A549 (cell line): ENCODE results near the gene CEP128. TPM values are rescaled to one million over a fixed set of nuclear protein-coding genes. Genes with fewer than 3 reads are reported as not detected.
A peak's percentile ranks its signal among the peaks of the same experiment; 100 is the strongest.

Experiments
- ATAC-seq, 2 experiments: fragments of 200-7000 bp in 1 of 2; fragments of >200 bp in 1 of 2; cut with Nextera tagmentation in 1 of 2; cut with Tn5 transposase in 1 of 2; 3 replicates each; pipeline versions ENCODE4 v1.8.0 to v1.9.1; 2018 to 2020; ENCODE audit warnings: mild to moderate bottlenecking in 1 of 2, moderate library complexity in 1 of 2
- CTCF ChIA-PET: fragments of 300-600 bp; sonication (Branson Sonifier 250); formaldehyde crosslinking; extraction: SDS; loops from one replicate; lab custom pipeline; 2021; ENCODE audit warnings: antibody characterized with exemption, inconsistent platforms; lab: Yijun Ruan, JAX
- POLR2A ChIA-PET: fragments of 350-600 bp; formaldehyde crosslinking; extraction: SDS; loops from one replicate; lab custom pipeline; 2021; ENCODE audit warnings: antibody characterized with exemption, inconsistent platforms; lab: Yijun Ruan, JAX
- DNase-seq, 2 experiments: peaks; one replicate each; pipeline versions ENCODE4 v3.0.0 to v3.0.0-alpha.2; 2011 to 2016; ENCODE audit warnings: low read depth in 1 of 2, low spot score in 1 of 2
- FAIRE-seq: peaks from 2 replicates; lab custom pipeline; 2011; peaks lifted over from hg19 to GRCh38; lab: Jason Lieb, UNC
- H3K27ac ChIP-seq, 2 experiments: fragments of >200 bp; sonication (Bioruptor Twin); formaldehyde crosslinking; 3 replicates each; pipeline ENCODE4 v1.5.1; 2016 to 2017
- H3K4me1 ChIP-seq: fragments of >200 bp; sonication (Bioruptor Twin); formaldehyde crosslinking; 3 replicates; pipeline ENCODE4 v1.6.1; 2016
- H3K4me2 ChIP-seq: fragments of >200 bp; sonication (Bioruptor Twin); formaldehyde crosslinking; 3 replicates; pipeline ENCODE4 v1.6.1; 2016
- H3K4me3 ChIP-seq: fragments of >200 bp; sonication (Bioruptor Twin); formaldehyde crosslinking; 3 replicates; pipeline ENCODE4 v1.5.1; 2016
- H3K9me3 ChIP-seq: fragments of >200 bp; sonication (Bioruptor Twin); formaldehyde crosslinking; 3 replicates; pipeline ENCODE4 v1.6.1; 2016
- CEBPB ChIP-seq, 2 experiments: fragments of >200 bp in 1 of 2; sonication (Bioruptor Twin) in 1 of 2; formaldehyde crosslinking in 1 of 2; IDR thresholded peaks; 2 replicates each; pipeline ENCODE4 v1.6.1; 2012 to 2016
- ELK1 ChIP-seq: fragments of 150-350 bp; IDR thresholded peaks from 2 replicates; pipeline ENCODE4 v1.6.1; 2014; ENCODE audit warnings: low read depth, mild to moderate bottlenecking, low read length
- FOSB ChIP-seq: fragments of 250-450 bp; sonication (Bioruptor Pico); IDR thresholded peaks from 2 replicates; pipeline ENCODE4 v1.5.0; 2020; ENCODE audit warnings: mild to moderate bottlenecking, moderate library complexity
- FOXS1 ChIP-seq: fragments of 250-450 bp; sonication (Bioruptor Pico); IDR thresholded peaks from 2 replicates; pipeline ENCODE4 v1.5.0; 2020; ENCODE audit warnings: mild to moderate bottlenecking, moderate library complexity
- GATA3 ChIP-seq: IDR thresholded peaks from 2 replicates; pipeline ENCODE4 v1.6.1; 2012; ENCODE audit warnings: borderline replicate concordance
- HMGXB4 ChIP-seq: fragments of 250-450 bp; sonication (Bioruptor Pico); IDR thresholded peaks from 2 replicates; pipeline ENCODE4 v1.5.0; 2021; ENCODE audit warnings: mild to moderate bottlenecking, moderate library complexity, borderline replicate concordance
- HOXB13 ChIP-seq: fragments of 250-450 bp; sonication (Bioruptor Pico); IDR thresholded peaks from 2 replicates; pipeline ENCODE4 v1.5.0; 2020; ENCODE audit warnings: low read depth, mild to moderate bottlenecking, moderate library complexity
- JUN ChIP-seq, 2 experiments: fragments of >200 bp; sonication (Bioruptor Twin); formaldehyde crosslinking; IDR thresholded peaks; 2 replicates in 1 of 2; 3 replicates in 1 of 2; pipeline ENCODE4 v1.6.1; 2016 to 2017
- KDM1A ChIP-seq: fragments of 200-600 bp; sonication (generic); IDR thresholded peaks from 2 replicates; pipeline ENCODE4 v1.6.1; 2016; ENCODE audit warnings: low read depth, mild to moderate bottlenecking
- KDM5A ChIP-seq: fragments of 200-600 bp; sonication (generic); IDR thresholded peaks from 2 replicates; pipeline ENCODE4 v1.6.1; 2016; ENCODE audit warnings: antibody characterized with exemption, mild to moderate bottlenecking
- MAX ChIP-seq: IDR thresholded peaks from 2 replicates; pipeline ENCODE4 v1.6.1; 2012
- MYC ChIP-seq: IDR thresholded peaks from 2 replicates; pipeline ENCODE4 v1.6.1; 2012; ENCODE audit warnings: mild to moderate bottlenecking, inconsistent platforms, low read length, improper control_type of control experiment, borderline replicate concordance
- NFE2L2 ChIP-seq: fragments of 150-350 bp; conservative IDR thresholded peaks from 2 replicates; pipeline ENCODE4 v1.6.1; 2014; ENCODE audit warnings: low read length
- NR3C1 ChIP-seq: fragments of >200 bp; sonication (Bioruptor Twin); formaldehyde crosslinking; IDR thresholded peaks from 3 replicates; pipeline ENCODE4 v1.6.1; 2017
- POLR2A ChIP-seq: IDR thresholded peaks from 2 replicates; pipeline ENCODE4 v1.6.1; 2012; ENCODE audit warnings: mild to moderate bottlenecking, low read length
- REST ChIP-seq: fragments of 200-600 bp; sonication (generic); IDR thresholded peaks from 2 replicates; pipeline ENCODE4 v1.6.1; 2016; ENCODE audit warnings: antibody characterized with exemption, mild to moderate bottlenecking, moderate library complexity
- USF2 ChIP-seq: fragments of 450-650 bp; IDR thresholded peaks from 2 replicates; pipeline ENCODE4 v1.6.1; 2014; ENCODE audit warnings: antibody characterized with exemption
- WGBS: methylation state at CpG from one replicate; pipeline ENCODE4 v1.1.6; 2017; ENCODE audit errors: missing lambda C conversion rate; 5-methylcytosine and 5-hydroxymethylcytosine counted together
- polyA minus RNA-seq: library from RNA; depleted of rRNA, polyadenylated mRNA; stranded (reverse); fragments of >200 nt; gene quantifications from 2 replicates; pipeline ENCODE4 v1.2.3, GENCODE V29; 2011; rRNA and poly(A)+ RNA removed
- polyA plus RNA-seq, 4 experiments: library from polyadenylated mRNA; depleted of rRNA in 3 of 4; stranded (reverse); fragments of >200 nt; fragmentation: RNase III in 1 of 4; extraction: RNeasy Plus Mini Kit Qiagen cat#74134 plus additional on column Dnase treatment in 1 of 4; gene quantifications; 2 replicates in 3 of 4; 3 replicates in 1 of 4; pipeline ENCODE4 v1.2.3, GENCODE V29; 2011 to 2017

CEP128 gene
- 5.7 and 7.0 TPM in 2 replicates for polyA plus RNA-seq (2011; rRNA removed)
- polyA plus RNA-seq (2012; cell fraction: cytosol; rRNA removed) = 2.2 and 2.5 TPM in 2 replicates
- 1.6 and 3.0 TPM in 2 replicates for polyA plus RNA-seq (2012; cell fraction: nucleus; rRNA removed)
- polyA plus RNA-seq (2017; fragmentation: RNase III; extraction: RNeasy Plus Mini Kit Qiagen cat#74134 plus additional on column Dnase treatment) = 5.6 to 5.8 TPM (median 5.8 TPM) in 3 replicates
- 26.2 and 35.3 TPM in 2 replicates for polyA minus RNA-seq

DNA sequence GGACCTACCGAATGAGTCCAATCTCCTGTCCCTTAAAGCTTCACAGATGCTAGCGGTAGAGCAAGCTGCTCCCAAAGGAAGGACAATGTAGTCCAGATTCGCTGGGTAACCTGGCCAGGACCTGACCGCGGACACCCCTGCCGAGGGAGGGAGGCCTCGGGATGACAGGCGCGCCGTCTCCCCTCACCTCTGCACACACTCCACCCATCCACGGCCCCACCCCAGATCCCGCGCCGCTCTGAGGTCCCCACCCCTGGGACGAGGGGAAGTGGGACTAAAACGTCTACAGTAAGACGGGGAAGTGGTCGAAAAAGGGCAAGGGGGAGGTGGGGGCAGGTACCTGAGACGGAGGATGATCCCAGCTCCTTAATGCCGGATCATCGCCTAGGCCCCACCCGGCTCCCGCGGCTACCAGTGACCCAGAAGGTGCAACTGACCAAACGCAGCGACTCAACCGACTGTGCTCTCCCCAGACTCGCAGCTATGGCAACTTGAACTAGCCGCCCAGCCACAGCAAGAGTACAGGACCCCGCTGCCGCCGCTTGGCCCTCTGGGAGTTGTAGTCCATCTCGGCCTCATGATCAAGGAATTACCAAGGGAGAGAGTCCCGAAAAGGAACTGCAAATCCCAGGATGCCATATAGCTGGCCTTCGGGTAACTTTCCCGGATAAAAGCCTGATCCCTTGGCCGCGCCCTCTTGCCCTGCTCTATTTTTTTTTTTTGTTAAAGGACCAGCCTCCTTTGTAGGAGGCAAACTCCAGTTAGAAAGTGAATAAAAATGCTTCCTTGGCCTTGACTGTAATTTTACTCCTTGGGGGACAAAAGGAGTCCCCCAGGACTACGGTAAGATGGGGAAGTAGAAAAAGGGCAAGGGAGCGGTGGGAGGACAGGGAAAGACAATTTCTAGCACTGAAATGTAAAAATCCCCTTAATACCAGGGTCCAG, at the start of gene CEP128:
CEP128 (minus strand) TSS at position 498 of the 945 bp plus-strand sequence.
- ChIA-PET CTCF (interaction anchor here (1.1 to 1.5 kb wide), 4 partner anchors 13 to 251 kb away, joined by 3 to 4 read pairs (median 3); no protein-coding TSS in a partner anchor), POLR2A (interaction anchor here (0.6 to 1.6 kb wide), 4 partner anchors 9 to 279 kb away, joined by 3 to 5 read pairs (median 4); partner anchors contain the start of gene GTF2A1)
- Histone ChIP-seq H3K27ac (peak within 1 kb of the TSS; percentile 68 to 86), H3K9me3 (no peaks in the 10 kb centered on the region), H3K4me2 (peak within 1 kb of the TSS; percentile 77), H3K4me1 (peaks cover 10% of the 10 kb centered on the region; the same call in 1 of the 3 replicates), H3K4me3 (peak within 1 kb of the TSS; percentile 60)
- peak; percentile 51 for FAIRE-seq
- ATAC-seq = peak; percentile 100
- peak; percentile 77 to 97 for DNase-seq
- 5% methylated on average over 29 of the region's 40 CpGs for WGBS
- TF ChIP-seq HMGXB4 (CRISPR knock-in tag) (no peak), MAX (peak; percentile 55; the same call in 1 of the 2 replicates), JUN (IDR thresholded peaks at IDR 0.05) (peak; percentile 47 to 72; a peak in 4 of 5 replicates), NR3C1 (no peak), FOSB (CRISPR knock-in tag) (no peak), MYC (0 out of 2 replicates have a peak, but pooled peaks have one; percentile 22), GATA3 (no peak), CEBPB (IDR thresholded peaks at IDR 0.05) (no peak), REST (no peak), NFE2L2 (no peak), FOXS1 (no peak), HOXB13 (CRISPR knock-in tag) (no peak), POLR2A (peak; percentile 49), KDM1A (no peak), KDM5A (peak; percentile 76), ELK1 (no peak), USF2 (no peak)
- TF ChIP-seq, all 56 proteins: peak for 5
